ENCODE data around the gene HDAC4.

The HDAC4 gene

DNA sequence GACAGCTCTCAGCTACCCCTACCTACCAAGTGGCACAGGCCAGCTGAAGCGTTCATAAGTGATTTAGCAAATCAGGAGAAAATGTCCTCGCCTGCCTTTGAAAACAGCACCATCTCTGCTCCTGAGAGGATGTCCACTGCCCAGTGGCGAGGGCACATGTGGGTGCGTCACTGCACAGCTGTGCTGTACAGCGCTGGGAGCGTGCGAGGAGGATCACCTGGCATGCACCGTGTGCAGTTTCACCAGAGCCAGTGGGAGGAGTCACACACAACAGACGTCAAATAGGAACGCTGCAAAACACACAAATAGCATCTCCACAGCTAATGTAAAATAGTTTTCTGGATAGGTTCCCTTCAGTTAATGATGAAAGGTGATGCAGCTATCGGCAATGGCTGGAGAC, 154.1 kb downstream of the HDAC4 start:
- DNase-seq, result no peak

DNA sequence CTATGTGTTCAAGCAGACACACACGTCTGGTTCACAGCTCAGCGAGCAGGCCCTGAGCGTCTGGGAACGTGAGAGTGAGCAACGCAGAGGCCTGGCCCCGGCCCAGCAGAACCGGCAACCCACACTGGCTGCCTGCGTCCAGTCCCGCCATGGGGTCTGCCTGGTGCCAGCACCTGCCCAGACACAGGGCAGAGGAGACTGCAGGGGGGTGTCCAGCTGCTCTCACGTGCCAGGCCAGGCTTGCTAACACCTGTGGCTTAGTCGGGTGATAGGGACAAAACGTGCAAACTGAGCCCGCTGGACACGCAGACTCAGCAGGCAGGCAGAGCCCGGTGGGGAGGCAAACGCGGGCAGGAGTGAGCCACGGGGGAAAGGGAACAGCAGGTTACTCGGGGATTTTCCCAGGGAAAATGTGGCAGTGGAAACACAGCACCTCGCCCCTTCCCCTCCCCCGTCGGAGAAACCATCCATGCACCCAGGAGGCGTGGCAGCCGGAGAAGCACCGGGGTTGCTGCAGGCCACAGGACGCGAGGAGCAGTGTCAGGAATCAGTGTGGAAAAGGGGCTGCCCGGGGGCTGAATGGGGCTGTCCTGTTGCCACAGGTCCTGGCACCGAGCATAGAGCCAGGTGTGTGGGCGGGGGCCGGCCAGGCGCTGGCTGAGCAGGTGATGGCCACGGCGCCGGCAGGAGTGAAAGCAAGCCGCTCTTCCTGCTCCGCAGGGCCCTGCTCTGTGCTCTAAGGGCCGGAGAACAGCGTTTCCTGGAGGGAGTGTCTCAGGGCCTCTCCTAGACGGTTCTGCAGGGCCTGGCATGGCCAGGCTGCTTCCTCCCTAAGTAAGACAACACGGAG, 154.7 kb downstream of the HDAC4 start:
- no peak for DNase-seq

DNA sequence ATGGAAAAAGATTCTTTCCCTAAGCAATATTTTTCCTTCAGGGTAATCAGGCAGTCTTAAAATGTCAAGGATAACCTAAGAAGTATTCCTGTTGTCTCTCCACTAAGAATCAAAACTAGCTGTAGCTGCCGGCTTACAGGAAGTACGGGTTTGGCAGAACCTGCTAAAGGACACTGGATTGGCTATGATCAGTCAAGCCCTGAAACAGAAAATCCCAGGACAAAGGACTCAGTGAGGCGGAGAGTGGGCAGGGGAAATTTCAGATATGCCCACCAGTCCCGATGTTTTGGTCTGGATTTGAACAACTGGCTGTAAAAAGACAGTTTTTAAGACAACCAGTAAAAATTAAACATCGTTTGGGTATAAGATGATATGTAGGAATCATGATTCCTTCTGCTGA, 155.7 kb downstream of the HDAC4 start:
- no peak for DNase-seq

DNA sequence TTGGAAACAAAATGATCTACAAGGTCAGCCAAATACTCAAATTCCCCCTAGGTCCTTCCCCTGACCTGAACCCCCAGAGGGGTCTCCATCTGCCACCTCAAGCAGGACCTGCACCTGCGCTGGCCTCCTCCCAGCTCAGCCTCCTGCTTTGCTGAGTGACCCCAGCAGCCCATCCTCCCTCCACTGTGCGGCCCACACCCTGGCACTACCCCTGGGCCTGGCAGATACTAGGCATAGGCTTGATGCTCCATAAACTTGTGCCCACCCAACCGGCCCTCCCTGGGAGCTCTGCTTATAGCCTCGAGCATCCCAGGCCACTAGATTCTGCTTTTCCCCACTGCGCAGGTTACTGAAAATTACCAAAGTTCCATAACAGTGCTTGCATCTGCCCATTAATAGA, 156.2 kb downstream of the HDAC4 start:
- no peak for DNase-seq

DNA sequence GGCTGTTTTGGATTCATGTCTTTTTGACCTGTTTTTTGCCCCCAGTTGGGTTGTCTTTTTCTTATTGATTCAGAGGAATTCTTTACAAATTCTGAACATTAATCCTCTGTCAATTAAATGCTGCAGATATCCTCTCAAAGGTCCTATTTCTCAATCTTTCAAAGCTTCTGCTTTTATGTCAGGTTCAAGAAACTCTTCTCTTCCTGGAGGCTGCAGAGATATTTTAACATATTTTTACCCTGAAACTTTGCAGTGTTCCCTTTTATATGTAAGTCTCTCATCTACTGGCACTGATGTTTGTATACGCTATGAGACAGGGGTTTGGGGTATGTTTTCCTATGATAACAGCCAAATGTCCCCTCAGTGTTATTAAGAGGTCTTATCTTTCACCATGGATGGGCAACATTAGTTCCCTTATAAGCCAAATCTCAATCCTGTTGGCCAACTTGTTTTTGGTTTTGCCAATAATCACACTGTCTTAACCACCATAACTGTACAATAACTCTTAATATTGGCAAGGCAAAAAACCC, 159.3 kb downstream of the HDAC4 start:
- DNase-seq, result no peak

DNA sequence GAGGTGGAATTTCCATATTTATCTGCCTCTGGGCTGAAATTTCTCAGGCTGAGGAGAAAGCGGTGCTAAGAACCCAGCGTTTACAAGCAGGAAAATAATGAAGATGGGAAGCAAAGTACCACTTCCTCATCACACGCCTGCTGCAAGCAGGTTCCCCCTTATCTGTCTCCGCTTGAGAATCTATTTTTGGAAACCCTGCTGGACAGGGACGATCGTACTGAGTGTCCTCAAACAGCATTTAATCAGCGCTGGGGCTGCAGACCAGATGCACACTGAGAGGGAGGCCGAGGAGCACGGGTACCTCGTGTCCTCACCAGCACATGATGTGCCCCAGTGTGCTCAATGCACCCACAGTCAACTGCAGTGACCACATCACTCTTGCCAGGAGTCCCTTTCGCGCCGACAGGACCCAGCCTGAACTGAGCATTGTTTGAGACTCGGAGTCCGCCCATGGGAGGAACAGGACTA, 160.4 kb downstream of the HDAC4 start:
- DNase-seq, result no peak

DNA sequence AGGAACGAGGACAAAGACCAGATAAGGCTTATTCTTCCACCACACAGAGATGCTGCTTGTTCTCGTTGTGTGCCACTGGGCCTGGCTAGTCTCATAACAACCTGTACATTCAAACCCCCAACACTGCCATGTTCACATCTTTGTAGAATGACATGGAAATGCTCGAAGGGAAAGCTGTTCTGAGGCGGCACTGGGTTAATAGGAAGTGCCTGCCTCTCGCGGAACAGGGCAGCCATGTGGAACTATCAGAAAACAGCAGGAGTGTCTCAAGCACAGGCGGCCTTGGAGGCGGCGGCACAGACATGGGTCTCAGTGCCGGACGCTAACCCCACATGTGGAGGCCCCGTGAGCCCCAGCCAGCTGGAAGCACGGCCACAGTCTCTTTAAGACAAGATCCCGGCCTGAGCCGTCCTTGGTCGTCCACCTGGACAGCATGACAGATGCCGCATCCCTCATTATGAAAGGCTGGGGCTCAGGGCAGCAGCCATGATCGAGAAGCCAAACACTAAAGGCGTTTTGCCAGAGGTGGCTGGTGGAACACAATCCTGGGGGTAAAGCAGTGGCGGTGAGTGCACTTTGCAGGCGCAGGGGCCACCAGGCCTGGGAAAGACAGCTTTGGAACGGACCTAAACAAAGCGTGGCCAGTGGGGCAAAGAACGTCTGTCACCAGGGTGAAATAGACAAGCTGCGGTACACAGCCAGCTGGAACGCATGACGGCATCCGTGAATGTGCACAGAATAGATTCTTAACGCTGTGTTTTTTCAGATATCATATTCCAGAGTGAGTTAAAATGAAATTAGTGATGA, 161.0 kb downstream of the HDAC4 start:
- DNase-seq, result no peak

DNA sequence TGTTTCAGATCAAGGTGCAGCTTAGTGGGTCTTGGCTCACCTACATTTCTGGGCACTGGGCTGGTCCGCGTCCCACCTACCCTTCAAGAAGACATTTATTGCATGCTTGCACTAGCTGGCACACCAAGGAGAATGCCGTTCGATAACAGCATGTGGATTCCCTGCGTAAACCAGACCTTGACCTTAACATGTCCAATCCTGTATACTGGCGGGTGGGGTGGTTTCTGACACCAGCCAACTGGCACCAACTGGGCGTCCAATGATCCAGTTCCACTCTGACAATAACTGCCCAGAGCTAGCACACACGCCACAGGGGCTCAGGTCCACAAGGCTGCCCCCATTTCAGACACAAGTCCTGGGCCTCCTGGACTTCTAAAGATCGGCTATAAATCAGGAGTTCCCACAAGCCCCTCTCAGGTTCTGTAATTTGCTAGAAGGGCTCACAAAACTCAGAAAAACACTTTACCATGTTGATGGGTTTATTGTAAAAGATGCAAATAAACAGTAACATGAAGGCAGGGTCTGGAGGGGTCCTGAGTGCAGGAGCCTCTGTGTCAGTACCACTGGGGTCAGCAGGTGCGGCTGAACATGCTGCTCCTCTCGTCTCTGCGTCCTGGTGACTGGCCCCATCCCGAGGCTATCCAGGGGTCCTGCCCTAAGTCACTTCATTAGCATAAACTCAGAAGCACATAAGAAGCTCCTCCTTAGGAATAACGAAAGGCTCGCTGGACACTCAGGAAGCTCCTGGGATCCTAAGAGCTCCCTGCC, 161.8 kb downstream of the HDAC4 start:
- DNase-seq, result no peak

DNA sequence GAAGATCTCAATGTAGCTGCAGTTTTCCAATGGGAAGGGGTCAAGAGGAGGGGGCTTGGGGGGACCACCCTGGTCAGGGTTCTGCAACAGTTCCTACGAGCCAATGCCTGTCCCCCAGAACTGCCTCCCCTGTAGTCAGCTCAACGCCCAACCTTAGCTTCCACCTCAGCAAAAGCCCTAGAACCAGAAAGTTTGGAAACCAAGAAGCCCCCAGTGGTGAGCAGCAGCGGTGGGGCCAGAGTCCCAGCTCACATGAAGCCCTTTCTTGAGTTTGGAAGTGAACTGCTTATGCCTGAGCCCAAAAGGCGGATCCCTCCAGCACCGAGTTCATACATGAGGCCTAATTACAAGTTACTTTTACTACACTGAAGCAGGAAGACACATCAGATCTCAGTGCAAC, 162.4 kb downstream of the HDAC4 start:
- DNase-seq, result no peak

DNA sequence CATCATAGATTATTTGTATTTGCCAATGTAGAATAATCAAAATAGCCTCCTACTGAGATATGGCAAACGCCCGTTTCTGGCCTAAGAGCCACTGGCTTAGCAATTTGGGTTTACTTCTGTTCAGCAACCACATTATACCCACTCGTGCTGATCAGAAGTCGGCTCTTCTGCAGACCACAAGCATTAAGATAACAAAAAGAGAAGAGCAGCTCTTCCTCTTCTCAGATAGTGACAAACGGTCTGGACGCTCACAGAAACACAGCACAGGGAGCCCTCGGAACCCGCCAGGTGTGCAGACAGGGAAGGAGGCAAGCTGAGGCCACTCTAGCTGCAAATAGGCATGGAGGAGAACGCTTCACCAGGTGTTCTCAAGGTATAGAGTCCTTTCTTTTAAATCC, 164.0 kb downstream of the HDAC4 start:
- DNase-seq, result no peak

DNA sequence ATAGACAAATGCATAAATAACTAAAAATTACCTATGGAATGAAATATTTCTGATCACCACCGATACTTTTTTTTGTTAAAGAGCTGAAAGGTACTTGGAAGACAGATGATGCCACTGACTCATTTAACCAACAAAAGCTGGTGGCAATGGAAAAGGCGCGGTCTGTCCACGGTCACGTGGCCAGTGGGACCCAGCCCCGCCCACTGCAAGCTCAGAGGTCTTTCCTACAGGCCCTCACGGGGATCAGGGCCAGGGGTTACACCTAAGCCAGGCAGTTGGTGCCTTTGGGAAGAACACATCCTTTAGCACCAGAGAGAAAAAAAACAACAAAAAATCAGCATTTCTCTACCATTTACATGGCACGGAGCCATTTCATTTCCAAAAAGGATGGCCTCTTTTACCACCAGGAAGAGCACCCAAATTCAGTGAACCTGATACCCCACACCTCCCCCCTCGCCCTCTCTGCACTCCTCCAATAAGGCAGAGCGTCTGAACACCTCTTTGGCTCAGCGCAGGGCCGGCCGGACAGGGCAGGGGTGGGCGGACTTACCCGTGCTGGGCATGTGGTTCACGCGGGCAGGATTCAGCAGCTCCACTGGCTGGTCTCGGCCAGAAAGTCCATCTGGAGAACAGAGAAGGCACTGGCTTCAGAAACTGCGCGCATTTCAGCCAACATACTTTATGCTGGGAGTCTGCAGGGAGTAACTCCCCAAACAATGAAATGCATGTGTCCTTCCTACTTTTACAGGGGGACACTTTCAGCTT, 164.6 kb downstream of the HDAC4 start:
- DNase-seq, result no peak

DNA sequence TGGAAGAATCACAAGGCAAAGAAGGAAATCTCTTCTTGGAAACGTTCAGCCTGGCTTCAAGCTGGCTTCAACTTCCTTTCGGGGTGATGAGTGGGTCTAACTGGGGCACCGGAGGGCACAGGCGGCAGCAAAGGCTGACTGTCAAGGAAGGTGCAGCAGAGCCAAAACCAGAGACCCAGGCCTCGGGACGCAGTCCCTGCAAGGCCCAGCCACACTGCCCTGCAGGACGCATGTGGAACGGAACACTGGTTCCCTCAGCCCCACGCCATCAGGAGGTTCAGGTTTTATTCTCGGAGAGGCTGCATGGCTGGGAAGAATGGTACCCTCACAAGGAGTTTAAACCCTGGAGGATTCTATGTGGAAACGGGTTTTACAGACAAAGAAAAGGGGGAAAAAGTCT, 165.5 kb downstream of the HDAC4 start:
- DNase-seq, result no peak

DNA sequence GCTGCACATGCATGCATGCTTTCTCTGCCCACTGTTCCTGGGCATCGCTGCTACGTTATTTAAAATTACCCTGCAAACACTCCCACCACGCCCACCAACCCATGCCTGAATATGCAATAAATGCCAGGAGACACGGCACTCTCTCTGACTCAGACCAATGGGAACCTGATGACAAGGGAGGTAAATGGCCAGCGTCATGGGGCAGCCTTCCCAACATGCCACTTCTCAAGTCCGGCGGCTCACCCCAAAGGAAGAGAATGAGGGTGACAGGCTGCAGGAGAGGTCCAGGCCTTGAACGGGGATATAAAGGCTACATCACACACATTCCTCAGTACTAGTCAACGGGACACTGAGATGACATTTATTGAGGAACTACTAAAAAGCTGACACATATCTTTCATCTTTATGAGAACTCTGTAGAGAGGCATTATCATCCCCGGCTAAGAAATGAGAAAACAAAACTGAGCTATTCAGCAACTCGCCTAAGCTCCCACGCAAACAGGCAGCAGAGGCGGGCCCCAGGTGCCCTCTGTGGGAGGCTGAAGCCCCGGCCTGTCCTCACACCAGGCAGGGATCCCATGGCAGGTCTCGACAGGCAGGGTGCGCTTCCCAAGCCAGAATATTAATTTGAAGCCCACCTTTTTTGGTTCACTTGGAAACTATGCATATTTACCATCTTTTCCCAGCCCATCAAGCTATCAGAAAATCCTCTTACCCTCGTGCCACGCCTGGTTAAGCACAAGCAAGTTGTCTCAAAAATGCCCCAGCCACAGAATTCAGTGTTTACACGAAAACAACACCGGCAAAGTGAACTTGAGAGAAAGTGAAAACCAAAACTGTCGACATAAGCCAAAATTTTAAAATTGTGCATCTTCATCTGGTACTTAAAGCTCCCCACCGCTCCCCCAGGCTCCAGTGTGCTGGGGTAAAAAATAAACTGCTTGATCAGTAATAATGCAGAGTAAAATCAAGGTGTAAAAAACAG, 166.3 kb downstream of the HDAC4 start:
- no peak for DNase-seq

DNA sequence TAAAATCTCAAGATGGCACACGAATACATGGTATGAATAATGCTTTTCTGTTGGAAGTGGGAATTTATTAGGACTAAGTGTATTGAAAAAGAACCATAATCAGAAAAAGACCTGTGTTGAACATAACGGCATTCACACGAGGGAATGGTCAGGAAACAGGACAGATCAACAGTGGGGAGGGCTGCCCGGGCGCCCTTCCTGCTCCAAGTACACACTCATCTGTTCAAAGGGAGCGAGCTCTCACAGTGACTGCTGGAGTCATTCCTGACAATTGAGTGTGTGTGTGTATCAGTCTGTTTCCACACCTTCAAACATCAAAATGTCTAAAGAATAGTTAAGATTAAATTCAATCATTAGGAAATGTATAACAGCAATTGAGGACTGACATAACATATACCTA, 167.2 kb downstream of the HDAC4 start:
- no peak for DNase-seq

DNA sequence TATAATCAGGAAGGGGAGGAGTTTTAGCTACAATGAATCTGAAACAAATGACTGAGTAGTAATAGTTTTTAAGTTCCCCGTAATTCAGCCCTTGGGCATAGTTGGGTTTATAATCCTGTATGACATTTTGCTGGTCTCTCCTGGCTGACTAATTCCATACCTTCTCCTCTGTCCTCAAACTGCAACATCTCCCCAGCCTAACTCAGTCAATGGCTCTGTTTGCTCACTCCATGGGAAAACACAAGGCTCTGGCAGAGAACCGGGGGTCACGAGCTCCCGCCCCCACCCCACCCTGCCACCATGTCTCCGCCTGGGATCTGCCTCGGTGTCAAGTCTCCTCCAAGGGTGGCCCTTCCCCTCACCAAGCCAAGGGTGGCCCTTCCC, 168.6 kb downstream of the HDAC4 start:
- no peak for DNase-seq

DNA sequence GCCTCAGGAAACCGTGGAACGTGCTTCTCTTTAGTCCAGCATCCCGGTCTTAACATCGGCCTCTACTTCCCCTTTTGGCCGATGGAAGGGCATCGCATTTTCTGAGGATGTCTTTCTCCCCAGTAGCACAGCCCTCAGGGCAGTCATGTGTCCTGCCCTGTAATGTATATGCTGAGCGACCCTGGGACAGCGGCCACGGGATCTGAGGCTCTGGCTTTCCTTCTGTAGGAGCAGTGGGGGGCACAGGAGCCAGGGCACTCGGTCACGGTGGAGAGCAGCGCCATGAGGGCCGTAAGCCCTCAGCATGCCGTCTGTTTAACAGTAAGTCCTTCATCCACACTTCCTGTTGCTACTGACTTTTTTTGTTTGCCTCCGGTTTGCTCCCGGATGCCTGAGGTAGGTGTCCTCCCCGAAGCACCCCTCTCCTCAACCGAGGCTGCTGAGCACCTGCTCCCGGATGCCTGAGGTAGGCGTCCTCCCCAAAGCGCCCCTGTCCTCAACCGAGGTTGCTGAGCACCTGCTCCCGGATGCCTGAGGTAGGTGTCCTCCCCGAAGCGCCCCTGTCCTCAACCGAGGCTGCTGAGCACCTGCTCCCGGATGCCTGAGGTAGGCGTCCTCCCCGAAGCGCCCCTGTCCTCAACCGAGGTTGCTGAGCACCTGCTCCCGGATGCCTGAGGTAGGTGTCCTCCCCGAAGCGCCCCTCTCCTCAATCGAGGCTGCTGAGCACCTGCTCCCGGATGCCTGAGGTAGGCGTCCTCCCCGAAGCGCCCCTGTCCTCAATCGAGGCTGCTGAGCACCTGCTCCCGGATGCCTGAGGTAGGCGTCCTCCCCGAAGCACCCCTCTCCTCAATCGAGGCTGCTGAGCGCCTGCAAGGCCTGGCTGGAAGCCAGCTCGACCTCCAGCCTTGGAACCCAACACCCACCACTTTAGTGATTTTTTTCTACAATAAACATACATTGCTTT, 169.3 kb downstream of the HDAC4 start:
- DNase-seq, result no peak

DNA sequence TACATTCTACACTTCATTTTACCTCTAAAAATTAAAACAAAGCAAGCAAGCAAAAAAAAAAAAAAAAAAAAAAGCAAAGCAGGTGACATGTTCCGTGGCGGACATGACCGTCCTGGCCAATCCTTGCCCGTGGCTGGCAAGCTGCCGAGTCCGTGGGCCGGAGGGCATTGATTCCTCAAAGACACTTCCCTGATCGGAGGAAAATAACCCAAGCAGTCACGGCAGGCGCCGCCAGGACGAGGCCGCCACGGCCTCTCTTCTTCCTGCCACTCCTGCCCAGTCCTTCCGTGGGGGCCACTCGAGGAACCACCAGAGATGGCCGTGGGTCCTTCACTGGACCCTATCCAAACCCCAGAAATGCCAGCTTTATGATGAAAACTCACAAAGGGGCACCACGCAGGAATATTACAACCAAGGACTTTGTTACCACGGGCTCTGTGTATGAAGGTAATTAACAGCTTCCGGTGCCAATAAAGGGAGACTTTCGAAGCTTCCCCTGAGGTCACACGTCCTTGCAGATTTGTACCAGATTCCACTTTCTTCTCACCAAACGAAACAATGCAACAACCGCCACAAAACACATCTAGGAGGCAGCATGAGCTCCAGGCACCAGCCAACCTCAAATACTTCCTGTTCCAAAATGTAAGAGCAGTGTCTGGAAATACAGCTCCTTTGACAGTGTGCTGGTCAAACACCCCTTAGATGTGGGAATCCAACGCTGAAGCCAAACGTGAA, 170.3 kb downstream of the HDAC4 start:
- no peak for DNase-seq

DNA sequence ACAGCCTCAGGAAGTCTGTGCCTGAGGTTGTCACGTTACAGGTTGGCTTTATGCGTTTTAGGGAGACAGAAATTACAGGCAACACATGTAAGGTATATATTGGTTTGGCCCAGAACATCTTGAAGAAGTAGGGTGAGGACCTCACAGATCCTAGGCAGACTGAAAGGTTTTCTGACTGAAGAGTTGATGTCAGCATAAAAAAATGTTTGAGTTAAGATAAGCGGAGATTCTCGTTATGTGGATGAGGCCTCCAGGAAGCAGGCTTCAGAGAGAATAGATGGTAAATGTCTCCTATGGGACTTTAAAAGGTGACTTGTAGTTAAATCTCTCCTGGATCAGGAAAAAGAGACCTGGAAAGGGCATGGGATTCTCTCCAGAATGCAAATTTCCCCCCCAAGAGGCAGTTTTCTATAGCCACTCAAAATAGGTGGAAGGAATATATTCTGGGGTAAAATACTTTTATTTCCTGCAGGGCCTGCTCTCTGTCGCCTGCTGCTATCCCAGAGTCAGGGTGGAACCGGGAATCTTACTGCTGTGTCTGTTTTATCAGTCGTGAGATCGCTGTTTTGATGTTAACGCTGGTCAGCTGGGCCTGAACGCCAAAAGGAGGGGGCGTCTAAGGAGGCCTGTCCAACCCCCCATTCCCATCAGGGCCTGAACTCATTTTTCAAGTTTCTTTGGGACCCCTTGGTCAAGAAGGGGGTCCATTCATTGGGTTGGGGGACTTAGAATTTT, 171.1 kb downstream of the HDAC4 start:
- DNase-seq, result no peak
